Measurements from ENCODE around the gene RPP30.
"Not testable (repeated sequence)": the region's sequence is repeated elsewhere in the genome, so short reads cannot be mapped to it uniquely, and the experiment has no call there.

The RPP30 gene

GRCh38 chr10:90872648-90873020, 860 bp downstream of the RPP30 start:
- no peak for DNase-seq

- DNase-seq = no peak
These were observed 7.3 kb downstream of the RPP30 start for GRCh38 chr10:90879062-90879461.

GRCh38 chr10:90880059-90880719, 8.4 kb downstream of the RPP30 start:
- DNase-seq = peak; percentile 61

GRCh38 chr10:90884431-90884830, 12.7 kb downstream of the RPP30 start:
- no peak for DNase-seq

GRCh38 chr10:90885176-90885575, 13.4 kb downstream of the RPP30 start:
- DNase-seq = no peak

GRCh38 chr10:90887555-90887954, 15.8 kb downstream of the RPP30 start:
- peak; percentile 28 for DNase-seq

- DNase-seq = no peak
These were observed 16.6 kb downstream of the RPP30 start for GRCh38 chr10:90888387-90888786.

GRCh38 chr10:90889636-90890035, 17.9 kb downstream of the RPP30 start:
- no peak for DNase-seq

- DNase-seq = no peak
These were observed 18.6 kb downstream of the RPP30 start for GRCh38 chr10:90890347-90890746.

GRCh38 chr10:90893190-90893589, 21.4 kb downstream of the RPP30 start:
- DNase-seq = no peak

GRCh38 chr10:90896916-90897315, 25.1 kb downstream of the RPP30 start:
- not testable (repeated sequence) for DNase-seq

- DNase-seq = no peak
These were observed 34.2 kb downstream of the RPP30 start for GRCh38 chr10:90905925-90906324.

GRCh38 chr10:90906596-90906995, 34.8 kb downstream of the RPP30 start:
- DNase-seq = no peak

GRCh38 chr10:90911133-90912051, 39.6 kb downstream of the RPP30 start:
- DNase-seq = peak; percentile 88

- peak; percentile 72 for DNase-seq
These were observed 40.4 kb downstream of the RPP30 start for GRCh38 chr10:90912174-90912573.

GRCh38 chr10:90912854-90913479, 41.2 kb downstream of the RPP30 start:
- no peak for DNase-seq

GRCh38 chr10:90913774-90914420, 42.1 kb downstream of the RPP30 start:
- no peak for DNase-seq

GRCh38 chr10:90914992-90915765, 43.4 kb downstream of the RPP30 start:
- DNase-seq = no peak

GRCh38 chr10:90915766-90916075, 43.9 kb downstream of the RPP30 start:
- no peak for DNase-seq

- DNase-seq = no peak
These were observed 44.8 kb downstream of the RPP30 start for GRCh38 chr10:90916392-90917237.

- no peak for DNase-seq
These were observed 45.6 kb downstream of the RPP30 start for GRCh38 chr10:90917238-90917967.

Data from DMS53 (cell line).